Heart left ventricle (tissue), 13 donors: Measurements from ENCODE around the gene ZNF705A.
"Not testable (repeated sequence)": the region's sequence is repeated elsewhere in the genome, so short reads cannot be mapped to it uniquely, and the experiment has no call there.

ENCODE experiments used
- CTCF ChIP-seq, 12 donors: fragments of 200-600 bp; sonication (generic) in 4 of 12; IDR thresholded peaks; one replicate each; pipeline versions ENCODE4 v1.5.0 to v1.8.0; 2018 to 2022; ENCODE audit warnings: antibody characterized with exemption in 12 of 12, mild to moderate bottlenecking in 5 of 12
- POLR2A ChIP-seq, 2 donors: fragments of 450-650 bp; IDR thresholded peaks; one replicate each; pipeline ENCODE4 v1.6.1; 2017; ENCODE audit warnings: antibody characterized with exemption in 2 of 2, mild to moderate bottlenecking in 2 of 2, moderate library complexity in 2 of 2
- donor health status: ischemic (EF 13 %, LVEDD 7.1; RV severe dilation, severe dysfunction).
- donor health status: DM: no; HTN: yes; CAD: no.
- donor health status: DM: no; HTN: no; CAD: no.
- donor health status: ischemic (EF 25% LVEDD 6.9; RV normal size, moderate dysfunction).
- donor health status: ischemic (EF 25% LVEDD 5.7; RV mildly dilated, moderate dysfunction).
- donor health status: ischemic (EF 35%, LVEDD 5.7; RV mildly dilated, moderate dysfunction).
- donor health status: nonischemic (EF 11% LVEDD 7.7; RV severe dilation, severe dysfunction).
- donor health status: DM: yes; HTN: yes; CAD: no.
- donor health status: PGD.
- donor health status: ischemic (EF 29% LVEDD 5.4; RV normal size, mild dysfunction).
- donor health status: nonischemic (EF 23%, LVEDD 6.1; RV moderate dilation, normal function).

DNA sequence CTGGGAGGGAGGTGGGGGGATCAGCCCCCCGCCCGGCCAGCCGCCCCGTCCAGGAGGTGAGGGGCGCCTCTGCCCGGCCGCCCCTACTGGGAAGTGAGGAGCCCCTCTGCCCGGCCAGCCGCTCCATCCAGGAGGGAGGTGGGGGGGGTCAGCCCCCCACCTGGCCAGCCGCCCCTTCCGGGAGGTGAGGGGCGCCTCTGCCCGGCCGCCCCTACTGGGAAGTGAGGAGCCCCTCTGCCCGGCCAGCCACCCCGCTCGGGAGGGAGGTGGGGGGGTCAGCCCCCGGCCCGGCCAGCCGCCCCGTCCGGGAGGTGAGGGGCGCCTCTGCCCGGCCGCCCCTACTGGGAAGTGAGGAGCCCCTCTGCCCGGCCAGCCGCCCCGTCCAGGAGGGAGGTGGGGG is 27.4 kb downstream of the ZNF705A start:
- TF ChIP-seq CTCF, POLR2A (IDR thresholded peaks at IDR 0.05): not testable (repeated sequence)
